Gastroesophageal sphincter (tissue), 3 donors: ENCODE results near the gene ADORA2A.

Experiments used
- CTCF ChIP-seq, 4 experiments: fragments of 200-600 bp in 2 of 4; fragments of 450-650 bp in 2 of 4; sonication (generic) in 1 of 4; IDR thresholded peaks; one replicate each; pipeline ENCODE4 v1.5.1; 2017 to 2019; ENCODE audit warnings: antibody characterized with exemption in 4 of 4, mild to moderate bottlenecking in 2 of 4, moderate library complexity in 2 of 4
- EP300 ChIP-seq: sonication (generic); formaldehyde crosslinking; IDR thresholded peaks from one replicate; pipeline ENCODE4 v1.6.1; 2017; ENCODE audit warnings: antibody characterized with exemption, mild to moderate bottlenecking

GRCh38 chr22:24451162-24451561 lies 23.8 kb downstream of the ADORA2A start:
- no peak for TF ChIP-seq CTCF (IDR thresholded peaks at IDR 0.05)
- TF ChIP-seq EP300: no peak
